Breast epithelium (tissue), 3 donors: ENCODE data around the gene ADAMTSL2.

ENCODE experiments used
- POLR2A ChIP-seq: fragments of 450-650 bp; IDR thresholded peaks from one replicate; pipeline ENCODE4 v1.6.1; 2016; ENCODE audit warnings: antibody characterized with exemption, mild to moderate bottlenecking, moderate library complexity
- POLR2AphosphoS5 ChIP-seq, 3 donors: sonication (generic); formaldehyde crosslinking; IDR thresholded peaks; one replicate each; pipeline ENCODE4 v1.6.1; 2017; ENCODE audit warnings: antibody characterized with exemption in 3 of 3
- TF ChIP-seq, protein P1 (sequence below), 3 donors: fragments of 450-650 bp; IDR thresholded peaks; one replicate each; pipeline ENCODE4 v1.5.1; 2016 to 2017; ENCODE audit warnings: antibody characterized with exemption in 3 of 3, mild to moderate bottlenecking in 3 of 3, moderate library complexity in 3 of 3

DNA sequence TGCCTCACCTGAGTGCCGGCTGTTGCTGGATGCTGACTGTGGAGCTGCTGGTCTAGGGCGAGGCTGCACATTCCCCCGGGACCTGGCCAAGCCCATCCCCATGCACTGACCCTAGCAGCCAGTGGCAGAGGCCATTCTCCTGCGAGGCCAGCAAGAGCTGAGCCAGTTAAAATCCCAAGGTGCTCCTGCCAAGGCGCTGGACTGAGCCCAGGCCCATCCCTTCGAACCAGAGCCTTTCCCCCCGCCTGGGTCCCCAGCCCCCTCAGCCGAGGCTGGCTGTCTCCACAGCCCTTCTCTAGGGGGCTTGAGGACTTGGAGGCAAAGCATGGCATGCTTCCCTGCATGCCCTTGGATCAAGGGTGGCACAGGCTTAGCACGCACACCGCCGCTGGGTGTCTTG, 1.6 kb downstream of the ADAMTSL2 start:
- TF ChIP-seq, protein P1, sequence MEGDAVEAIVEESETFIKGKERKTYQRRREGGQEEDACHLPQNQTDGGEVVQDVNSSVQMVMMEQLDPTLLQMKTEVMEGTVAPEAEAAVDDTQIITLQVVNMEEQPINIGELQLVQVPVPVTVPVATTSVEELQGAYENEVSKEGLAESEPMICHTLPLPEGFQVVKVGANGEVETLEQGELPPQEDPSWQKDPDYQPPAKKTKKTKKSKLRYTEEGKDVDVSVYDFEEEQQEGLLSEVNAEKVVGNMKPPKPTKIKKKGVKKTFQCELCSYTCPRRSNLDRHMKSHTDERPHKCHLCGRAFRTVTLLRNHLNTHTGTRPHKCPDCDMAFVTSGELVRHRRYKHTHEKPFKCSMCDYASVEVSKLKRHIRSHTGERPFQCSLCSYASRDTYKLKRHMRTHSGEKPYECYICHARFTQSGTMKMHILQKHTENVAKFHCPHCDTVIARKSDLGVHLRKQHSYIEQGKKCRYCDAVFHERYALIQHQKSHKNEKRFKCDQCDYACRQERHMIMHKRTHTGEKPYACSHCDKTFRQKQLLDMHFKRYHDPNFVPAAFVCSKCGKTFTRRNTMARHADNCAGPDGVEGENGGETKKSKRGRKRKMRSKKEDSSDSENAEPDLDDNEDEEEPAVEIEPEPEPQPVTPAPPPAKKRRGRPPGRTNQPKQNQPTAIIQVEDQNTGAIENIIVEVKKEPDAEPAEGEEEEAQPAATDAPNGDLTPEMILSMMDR (IDR thresholded peaks at IDR 0.05): no peak
- no peak for TF ChIP-seq POLR2AphosphoS5 (IDR thresholded peaks at IDR 0.05)
- no peak for TF ChIP-seq POLR2A
